GM18502 (cell line): ENCODE results near the gene MAGI1.

ENCODE experiments used
- ATAC-seq: cut with Tn5 transposase; IDR thresholded peaks from one replicate; pipeline ENCODE4 v1.9.1; 2021; ENCODE audit warnings: mild to moderate bottlenecking; ENCODE audit not compliant: unreplicated experiment, poor library complexity

The MAGI1 gene

DNA sequence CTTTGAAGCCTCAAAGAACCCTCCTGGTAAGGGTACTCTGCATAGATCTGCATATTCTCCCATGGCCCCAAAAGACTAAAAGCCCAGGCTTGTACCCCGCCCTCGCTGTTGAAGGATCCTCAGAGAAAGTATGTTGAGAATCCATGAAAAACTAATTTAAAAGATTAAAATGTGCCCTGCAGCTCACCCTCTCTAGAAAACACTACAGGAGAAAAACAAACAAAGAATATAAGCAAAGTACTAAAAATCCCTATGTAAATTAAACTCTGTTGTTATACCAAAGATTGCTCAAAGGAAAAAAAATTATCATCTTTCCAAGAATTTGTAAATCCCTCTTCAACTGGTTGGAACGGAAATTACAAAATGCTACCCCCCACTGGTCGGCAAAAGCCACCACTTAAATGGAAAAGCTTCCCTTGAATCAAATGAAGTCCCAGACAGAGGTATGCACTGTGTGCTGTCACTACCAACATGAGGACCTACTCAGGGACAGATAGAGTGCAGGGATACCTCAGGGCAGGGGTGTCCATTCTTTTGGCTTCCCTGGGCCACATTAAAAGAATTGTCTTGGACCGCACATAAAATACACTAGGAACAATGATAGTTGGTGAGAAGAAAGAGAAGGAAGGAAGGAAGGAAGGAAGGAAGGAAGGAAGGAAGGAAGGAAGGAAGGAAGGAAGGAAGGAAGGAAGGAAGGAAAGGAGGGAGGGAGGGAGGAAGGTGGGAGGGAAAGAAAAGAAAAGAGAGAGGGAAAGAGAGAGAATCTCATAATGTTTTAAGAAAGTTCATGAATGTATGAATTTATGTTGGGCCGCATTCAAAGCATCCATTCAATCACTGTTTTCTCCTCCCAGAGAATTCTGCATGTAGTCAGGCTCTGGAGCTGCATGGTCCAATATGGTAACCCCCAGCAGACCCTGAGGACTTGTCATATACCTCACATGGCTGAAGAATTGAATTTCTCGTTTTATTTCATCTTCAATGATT, 88.1 kb downstream of the MAGI1 start:
- no peak for ATAC-seq

DNA sequence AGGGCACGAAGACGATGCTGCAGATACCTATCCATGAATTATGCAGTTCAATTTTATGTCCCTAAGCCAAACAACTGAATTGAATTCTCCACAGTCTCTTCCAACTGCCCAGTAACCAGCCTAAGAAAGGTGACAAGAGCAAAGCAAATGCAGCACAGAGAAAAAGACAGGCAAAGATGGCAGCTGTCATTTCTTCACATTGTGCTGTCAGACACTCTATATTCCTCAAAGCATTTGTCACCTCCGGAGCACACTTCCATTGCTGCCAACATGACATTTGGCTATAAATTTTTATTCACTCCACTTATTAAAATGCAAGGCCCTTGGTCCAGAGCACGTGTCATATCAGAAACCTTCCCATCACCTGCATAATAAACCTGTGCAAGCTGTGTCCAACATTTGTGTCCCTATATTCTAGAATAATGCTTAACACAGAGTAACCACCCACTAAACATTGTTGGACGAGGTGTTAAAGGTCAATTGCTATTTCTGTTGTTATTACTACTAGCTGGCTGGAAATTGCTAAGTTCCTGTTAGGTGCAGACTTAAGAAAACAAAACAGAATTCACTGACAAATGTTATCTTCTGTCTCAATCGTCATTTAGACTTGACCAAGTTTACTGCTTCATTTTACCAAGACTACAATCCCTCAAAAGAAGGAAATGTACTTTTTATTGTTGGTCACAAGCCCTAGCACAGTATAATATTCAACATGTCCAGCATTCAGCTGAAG, 89.7 kb downstream of the MAGI1 start:
- no peak for ATAC-seq

DNA sequence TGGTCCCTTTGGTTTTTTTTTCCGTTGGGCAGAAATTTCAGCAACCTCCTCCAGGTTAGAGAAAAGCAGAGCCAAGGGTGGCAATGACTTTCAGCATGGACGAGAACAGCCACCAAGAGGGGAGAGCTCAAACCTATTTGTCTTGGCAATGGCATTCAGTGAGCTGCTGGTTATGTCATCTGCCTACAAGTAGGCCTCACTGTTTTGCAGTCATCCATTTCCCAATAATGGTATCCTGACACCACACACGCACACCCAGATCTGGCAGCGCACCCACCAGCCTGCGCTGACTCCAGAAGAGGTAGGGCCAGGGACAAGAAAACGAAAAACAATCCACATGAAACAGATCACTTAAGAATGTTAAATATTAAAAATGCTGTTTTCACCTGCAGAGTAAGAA, 92.3 kb downstream of the MAGI1 start:
- ATAC-seq = no peak

DNA sequence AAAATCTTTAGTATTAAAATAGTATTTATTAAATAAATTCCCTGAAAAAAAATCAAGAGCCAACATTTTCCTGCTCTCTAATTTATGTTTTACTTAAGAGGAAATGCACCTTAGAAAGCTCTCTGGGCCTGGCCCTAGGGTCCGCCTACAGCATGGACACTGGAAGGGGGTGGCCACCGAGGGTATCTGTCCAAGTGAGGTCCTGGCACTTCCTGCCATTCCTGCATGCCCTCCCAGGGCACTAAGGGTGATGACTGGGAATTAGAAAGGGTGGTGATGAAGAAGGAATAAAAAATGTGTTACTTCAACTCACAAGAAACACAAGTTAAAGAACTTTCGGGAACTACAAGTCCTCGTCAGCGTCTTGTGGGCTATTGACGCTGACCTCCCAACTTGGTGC, 92.8 kb downstream of the MAGI1 start:
- no peak for ATAC-seq

DNA sequence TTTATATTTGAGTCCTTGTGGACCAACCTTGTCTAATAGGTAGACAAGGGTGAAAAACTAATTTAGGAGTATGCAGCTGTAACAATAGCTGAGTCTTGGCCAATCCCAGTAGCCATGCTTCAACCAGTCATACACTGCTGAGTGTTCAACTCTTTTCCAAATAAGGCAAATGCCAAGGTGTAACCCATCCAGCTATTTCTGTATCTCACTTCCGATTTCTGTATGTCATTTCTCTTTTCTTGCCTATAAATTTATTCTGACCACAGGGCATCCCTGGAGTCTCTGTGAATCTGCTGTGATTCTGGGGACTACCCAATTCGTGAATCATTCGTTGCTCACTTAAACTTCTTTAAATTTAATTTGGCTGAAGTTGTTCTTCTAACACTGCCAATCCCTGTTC, 93.2 kb downstream of the MAGI1 start:
- ATAC-seq = no peak

DNA sequence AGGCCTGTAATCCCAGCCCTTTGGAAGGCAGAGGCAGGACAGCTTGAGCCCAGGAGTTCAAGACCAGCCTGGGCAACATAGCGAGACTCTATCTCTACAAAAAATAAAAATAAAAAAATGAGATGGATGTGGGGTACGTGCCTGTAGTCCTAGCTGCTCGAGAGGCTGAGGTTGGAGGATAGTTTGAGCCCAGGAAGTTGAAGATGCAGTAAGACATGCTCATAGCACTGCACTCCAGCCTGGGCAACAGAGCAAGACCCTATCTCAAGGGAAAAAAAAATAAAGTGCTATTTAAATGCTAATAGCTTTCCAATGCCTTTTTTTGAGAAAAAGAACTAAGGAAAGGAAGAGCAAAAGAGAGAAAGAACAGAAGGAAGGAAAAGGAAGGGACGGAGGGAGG, 94.5 kb downstream of the MAGI1 start:
- no peak for ATAC-seq

DNA sequence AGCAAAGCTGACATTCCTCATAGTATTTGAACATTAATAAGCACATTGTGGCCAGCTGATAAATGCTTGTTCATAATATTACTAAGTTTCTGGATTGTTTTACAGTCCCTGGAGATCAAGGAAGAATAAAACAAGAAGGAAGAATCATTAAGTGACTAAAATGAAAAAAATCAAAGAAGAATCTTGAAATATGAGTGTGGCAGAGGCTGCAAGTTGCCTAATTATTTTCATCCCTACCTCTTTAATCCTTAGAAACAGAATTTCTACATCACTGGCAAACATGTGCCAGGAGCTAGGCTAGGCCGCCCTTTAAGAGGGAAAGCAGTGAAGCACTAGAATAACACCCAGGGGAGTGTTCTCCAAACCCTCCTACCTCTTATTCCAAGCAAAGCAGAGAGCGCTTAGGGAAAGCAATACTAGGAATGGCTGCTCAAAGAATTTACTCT, 98.9 kb downstream of the MAGI1 start:
- ATAC-seq = no peak

DNA sequence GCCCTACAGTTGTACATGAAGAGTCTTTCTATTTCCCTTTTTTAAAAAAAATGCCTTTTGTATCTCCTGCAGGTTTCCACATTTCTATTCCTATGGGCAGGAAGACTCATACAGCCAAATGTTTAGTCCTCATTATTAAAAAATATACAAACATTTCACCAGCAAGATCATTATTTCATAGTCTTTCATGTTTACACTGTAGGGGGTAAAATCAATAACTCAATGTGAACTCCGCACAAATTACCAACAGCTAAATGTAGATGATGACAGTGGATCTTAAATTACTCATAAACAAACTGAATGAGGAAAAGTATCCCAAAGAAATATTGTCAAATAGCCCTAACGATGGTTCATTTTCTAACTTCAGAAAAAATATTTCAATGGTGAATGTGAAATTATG, 99.5 kb downstream of the MAGI1 start:
- no peak for ATAC-seq

DNA sequence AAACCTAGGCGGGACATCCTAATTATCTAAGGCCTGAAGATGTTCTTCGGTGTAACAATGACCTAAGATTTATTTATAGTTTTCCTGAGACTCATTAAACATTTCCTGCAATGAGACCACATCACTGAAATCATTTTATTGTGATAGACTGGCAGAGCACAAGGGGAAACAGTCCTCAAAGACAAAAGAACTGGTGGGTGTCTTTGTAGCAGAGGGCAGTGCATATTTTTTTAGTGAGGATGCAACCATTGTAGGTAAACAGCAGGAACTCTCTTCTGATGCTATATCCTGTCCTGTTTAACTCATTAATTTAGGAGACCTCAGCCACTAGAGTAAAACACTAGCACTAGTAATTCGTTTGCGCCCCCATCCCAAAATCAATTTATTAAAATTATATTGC, 100.0 kb downstream of the MAGI1 start:
- no peak for ATAC-seq

DNA sequence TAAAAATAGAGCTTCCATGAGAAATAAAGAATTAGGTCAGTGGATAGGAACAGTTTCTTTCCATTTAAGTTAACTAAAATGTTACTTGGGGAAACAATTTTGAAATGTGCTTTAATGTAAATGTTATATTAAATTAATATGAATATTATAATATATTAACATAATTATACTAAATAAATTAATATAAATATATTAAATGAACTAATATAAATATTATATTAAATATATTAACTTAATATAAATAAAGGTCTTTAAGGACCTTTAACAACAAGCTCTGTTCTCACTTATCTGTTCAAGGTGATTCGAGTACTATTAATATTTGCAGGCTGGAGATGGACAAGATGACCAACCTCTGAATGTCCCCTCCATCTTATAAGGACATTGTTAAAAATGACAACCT, 100.6 kb downstream of the MAGI1 start:
- no peak for ATAC-seq

DNA sequence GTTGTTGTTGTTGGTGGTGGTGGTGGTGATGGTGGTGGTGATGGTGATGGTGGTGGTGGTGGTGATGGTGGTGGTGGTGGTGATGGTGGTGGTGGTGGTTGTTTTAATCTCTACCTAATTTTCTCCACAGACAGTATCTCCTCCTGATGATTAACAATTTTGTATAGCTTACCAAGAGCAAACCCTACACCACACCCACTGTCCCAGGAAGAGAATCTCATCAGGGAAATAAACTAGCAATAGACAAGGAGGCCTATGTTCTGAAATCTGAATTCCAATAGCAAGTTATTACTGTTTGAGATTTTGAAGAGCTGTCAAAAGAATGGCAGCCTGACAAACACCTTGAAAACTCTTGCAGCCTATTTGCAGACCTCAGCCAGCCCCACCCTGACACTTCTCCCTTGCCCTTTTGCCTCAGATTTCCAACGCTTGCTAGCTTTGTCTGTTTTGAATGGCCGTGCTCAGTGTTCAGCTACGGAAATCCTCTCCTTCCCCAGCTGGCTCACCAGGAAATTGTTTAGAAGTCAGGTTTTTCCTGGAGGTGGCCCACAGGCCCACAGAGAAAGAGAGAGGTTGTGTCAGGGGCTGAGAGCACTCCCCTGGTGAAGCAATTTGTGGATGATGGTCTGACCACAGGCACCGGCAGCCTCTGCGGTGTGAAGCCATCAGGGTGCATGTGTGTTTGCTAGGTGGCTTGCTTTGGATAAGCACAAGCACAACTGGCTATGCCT, 101.6 kb downstream of the MAGI1 start:
- ATAC-seq = no peak

DNA sequence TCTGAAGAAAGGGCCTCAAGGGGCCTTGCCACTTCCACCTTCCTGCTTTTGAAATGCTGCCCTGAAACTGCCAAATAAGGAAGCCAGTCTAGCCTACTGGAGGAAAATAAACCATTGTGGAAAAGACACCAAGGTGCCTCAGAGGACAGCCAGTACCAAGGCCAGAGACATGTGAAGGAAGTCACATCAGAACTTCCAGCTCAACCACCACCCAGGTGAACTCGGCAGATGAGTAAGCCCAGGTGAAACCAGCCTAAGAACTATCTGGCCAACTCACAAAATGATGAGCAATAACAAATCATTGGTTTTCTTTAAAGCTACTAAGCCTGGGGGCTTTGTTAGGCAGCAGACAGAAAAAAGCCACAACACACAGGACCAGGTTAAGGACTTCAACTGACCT, 103.0 kb downstream of the MAGI1 start:
- no peak for ATAC-seq

DNA sequence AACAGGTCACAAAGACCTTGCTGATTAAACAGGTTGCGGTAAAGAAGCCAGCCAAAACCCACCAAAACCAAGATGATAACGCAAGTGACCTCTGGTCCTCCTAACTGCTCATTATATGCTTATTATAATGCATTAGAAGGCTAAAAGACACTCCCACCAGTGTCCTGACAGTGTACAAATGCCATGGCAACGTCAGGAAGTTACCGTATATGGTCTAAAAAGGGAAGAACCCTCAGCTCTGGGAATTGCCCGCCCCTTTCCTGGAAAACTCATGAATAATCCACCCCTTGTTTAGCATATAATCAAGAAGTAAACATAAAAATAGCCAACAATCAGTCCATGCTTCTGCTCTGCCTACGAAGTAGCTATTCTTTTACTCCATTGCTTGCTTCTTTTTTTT, 108.1 kb downstream of the MAGI1 start:
- ATAC-seq = no peak

DNA sequence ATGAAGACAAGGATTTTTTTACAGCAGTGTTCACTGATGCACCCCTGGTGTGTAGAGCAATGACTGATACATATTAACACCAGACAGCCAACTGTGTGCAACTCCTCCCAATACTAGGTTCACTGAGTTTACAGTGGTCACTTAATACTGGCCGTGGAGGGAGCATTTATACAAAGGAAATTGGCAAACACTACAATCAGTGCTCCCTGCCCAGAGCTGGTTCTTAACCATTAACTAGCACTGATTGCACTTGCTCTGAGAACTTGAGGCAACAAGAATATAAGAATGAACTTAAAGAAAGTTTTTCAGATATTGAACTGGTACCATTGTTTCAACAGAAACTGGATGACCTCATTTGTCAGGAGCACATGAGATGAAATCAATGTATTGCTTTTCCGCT, 110.6 kb downstream of the MAGI1 start:
- no peak for ATAC-seq

DNA sequence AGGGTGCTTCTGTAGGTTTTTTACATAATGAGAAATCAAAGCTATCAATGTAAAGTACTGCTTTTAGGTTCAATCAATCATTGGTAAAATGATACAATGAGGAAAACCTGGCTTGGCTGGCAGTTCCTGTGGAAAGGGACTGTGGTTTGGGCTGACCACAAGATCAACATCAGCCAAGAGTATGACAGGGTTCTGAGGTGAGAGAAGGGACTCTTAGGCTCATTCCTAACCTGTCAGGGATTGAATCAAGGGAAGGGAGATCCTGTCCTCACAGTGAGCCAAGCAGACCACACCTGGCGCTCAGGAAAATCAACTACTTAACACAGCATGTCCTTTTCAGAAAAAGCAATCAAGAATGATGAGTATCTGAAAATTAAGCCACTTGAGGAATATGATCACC, 111.1 kb downstream of the MAGI1 start:
- ATAC-seq = no peak

DNA sequence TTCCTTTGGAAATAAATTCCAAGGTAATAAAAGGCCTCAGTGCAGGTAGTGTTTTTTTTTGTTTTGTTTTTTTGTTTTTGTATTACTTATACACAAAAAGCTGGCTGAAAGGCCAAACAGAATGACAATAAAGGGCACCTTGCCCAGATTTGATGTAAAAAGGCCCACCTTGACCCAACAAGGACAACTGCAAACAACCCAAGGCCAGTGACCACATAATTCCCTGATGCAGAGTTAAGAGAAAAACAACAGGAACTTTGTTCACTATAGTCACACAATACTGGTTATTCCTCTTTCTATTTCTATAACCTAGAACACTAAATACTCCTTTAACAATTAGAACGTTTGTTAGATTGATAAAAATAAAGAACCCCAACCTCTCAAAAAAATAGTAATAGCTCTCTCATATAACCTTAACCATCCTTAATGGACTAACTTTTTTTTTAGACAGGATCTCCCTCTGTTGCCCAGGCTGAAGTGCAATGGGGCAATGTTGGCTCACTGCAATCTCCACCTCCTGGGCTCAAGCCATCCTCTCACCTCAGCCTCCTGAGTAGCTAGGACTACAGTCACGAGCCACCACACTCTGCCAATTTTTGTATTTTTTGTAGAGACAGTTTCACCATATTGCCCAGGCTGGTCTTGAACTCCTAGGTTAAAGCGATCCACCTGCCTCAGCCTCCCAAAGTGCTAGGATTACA, 113.3 kb downstream of the MAGI1 start:
- no peak for ATAC-seq

DNA sequence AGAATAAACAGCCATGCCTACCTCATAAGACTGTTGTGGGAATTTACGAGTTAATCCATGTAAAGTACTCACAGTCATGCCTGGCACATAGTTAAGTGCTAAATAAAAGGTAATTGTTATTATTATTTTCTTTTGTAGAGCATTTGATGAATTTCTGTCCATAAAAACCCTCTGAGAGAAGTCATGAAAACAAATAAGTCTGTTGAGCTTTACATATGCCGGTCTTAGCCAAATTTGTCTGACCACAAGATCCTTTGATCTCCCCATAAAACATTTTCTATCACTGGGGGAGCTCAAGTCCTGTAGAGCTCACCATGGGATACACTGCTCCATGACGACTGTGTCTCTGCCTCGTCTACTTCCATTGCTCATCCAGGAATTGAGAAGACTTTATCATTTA, 114.0 kb downstream of the MAGI1 start:
- no peak for ATAC-seq

DNA sequence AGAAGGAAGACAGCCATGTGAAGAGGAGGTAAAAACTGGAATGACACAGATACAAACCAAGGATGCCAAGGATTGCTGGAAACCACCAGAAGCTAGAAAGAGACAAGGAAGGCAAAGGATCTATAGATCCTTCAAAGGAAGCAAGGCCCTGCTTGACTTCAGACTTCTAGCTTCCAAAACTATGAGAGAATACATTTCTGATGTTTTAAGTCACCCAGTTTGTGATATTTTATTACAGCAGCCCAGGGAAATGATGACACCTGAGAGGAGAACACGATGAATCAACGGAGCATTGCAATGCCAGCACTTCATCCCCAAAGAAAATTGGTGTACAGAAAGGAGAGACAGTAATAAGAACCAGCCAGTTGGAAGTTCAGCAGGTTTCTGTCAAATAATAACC, 116.3 kb downstream of the MAGI1 start:
- no peak for ATAC-seq

DNA sequence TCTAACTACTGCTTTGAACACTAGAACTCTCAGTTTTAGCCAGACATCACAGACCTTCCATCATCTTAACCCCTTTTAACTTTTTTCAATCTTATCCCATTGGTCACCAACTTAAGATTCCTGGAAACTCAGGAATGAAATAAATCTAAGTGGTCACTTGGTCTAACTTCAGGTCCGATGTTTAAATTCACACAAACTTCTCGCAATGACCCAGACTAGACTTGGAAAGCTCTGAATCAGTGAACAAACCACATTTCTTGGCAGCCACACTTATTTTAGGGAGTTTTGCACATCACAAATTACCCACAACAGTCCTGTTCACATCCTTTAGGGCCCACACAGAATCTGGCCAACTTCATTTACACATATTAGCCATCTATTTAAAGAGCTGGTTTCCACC, 118.9 kb downstream of the MAGI1 start:
- ATAC-seq = no peak

DNA sequence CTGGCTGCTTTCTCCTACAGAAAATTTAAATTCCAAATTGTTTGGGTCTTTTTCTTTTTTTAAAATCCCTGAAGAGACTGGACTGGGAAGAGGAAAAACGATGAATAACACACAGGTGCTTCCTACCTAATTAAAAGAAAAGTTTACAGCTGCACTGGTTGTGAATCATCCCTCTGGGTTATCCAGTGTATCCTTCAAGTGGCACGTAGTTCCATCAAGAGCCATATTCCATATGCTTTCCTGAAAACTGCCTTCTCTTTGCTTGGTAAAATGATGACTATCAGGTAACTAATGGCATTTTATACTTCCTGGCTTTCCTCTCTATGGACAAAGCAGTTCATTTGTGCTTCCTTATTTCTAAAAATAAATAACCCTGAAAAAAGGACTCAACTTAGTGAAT, 123.2 kb downstream of the MAGI1 start:
- ATAC-seq = no peak
